Large intestine (tissue), 3 donors: ENCODE results near the gene GSX1. TPM values are rescaled to one million over a fixed set of nuclear protein-coding genes. Genes with fewer than 3 reads are reported as not detected.

ENCODE experiments used
- DNase-seq, 2 donors: peaks; one replicate each; pipeline versions ENCODE4 v3.0.0 to v3.0.0-alpha.2; 2013
- H3K27ac ChIP-seq: one replicate; pipeline ENCODE4 v1.5.1; 2013; ENCODE audit warnings: low read length
- H3K27me3 ChIP-seq: 2 replicates; pipeline ENCODE4 v1.6.1; 2013; ENCODE audit warnings: low read length; ENCODE audit not compliant: control insufficient read depth, insufficient read depth
- H3K36me3 ChIP-seq: 2 replicates; pipeline ENCODE4 v1.6.1; 2013; ENCODE audit warnings: low read length; ENCODE audit not compliant: control insufficient read depth, insufficient read depth
- H3K4me1 ChIP-seq: one replicate; pipeline ENCODE4 v1.6.1; 2013; ENCODE audit warnings: low read length; ENCODE audit not compliant: control insufficient read depth, insufficient read depth
- H3K4me3 ChIP-seq: one replicate; pipeline ENCODE4 v1.5.1; 2013; ENCODE audit warnings: low read length
- H3K9me3 ChIP-seq: one replicate; pipeline ENCODE4 v1.6.1; 2013; ENCODE audit warnings: mild to moderate bottlenecking, low read depth, low read length, moderate library complexity; ENCODE audit not compliant: control insufficient read depth
- WGBS: methylation state at CpG from one replicate; pipeline ENCODE4 v1.1.5; 2013; ENCODE audit warnings: low lambda C conversion rate; ENCODE audit not compliant: insufficient coverage; 5-methylcytosine and 5-hydroxymethylcytosine counted together
- polyA plus RNA-seq: library from polyadenylated mRNA; unstranded; fragments of 120-200 nt; gene quantifications from one replicate; pipeline ENCODE4 v1.2.1, GENCODE V29; 2013

Gene GSX1
- polyA plus RNA-seq, 1 donor: not detected

DNA sequence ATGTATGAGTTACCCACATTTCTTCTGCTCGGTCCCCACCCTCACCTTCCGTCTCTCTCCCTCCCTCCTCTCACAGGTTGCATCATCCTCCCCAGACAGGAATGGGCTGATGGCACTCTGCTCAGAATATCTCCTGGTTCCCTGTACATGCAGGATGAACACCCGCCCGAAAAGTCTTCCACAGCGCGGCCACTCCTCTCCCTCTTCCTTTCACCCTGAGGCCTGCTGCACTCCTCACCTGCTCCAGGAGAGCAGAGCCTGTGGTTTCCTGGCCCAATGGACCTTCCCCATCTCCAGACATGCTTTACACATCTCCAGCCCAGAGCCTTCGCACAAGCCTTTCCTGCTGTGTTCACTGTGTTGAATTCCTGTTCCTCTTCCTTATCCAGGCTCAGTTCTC lies 40.9 kb downstream of the GSX1 start:
- DNase-seq: no peak

DNA sequence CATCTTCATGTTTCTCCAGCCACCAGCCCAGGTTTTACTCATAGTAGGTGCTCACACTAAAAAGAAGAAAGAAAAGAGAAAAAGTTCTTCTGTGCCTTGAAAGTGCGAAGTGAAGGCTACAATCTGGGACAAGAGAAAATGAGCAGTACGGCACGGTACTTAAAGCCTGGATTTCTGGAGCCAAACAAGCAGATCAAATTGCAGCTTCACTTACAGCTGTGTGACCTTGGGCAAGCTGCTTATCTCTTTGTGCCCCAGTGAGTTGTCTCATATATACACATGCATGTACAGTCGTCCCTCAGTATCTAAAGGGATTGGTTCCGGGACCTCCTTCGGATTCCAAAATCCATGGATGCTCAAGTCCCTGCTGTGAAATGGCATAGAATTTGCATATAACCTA lies 41.8 kb downstream of the GSX1 start:
- no CpG with 5 or more reads among the region's 6 CpGs for WGBS
- Histone ChIP-seq H3K36me3 (no peaks in the 10 kb centered on the region), H3K4me3 (no peak overlapping the region), H3K27me3 (peaks cover 6% of the 10 kb centered on the region), H3K27ac (no peak overlapping the region), H3K9me3 (no peaks in the 10 kb centered on the region), H3K4me1 (peaks cover 2% of the 10 kb centered on the region)
- DNase-seq: no peak

More for the DNA sequence above, 40.9 kb downstream of the GSX1 start:
- Histone ChIP-seq H3K36me3 (no peaks in the 10 kb centered on the region), H3K4me1 (peaks cover 2% of the 10 kb centered on the region), H3K27ac (no peak overlapping the region), H3K4me3 (no peak overlapping the region), H3K9me3 (no peaks in the 10 kb centered on the region), H3K27me3 (peaks cover 6% of the 10 kb centered on the region)
- WGBS: 76% methylated on average over 2 of the region's 7 CpGs

DNA sequence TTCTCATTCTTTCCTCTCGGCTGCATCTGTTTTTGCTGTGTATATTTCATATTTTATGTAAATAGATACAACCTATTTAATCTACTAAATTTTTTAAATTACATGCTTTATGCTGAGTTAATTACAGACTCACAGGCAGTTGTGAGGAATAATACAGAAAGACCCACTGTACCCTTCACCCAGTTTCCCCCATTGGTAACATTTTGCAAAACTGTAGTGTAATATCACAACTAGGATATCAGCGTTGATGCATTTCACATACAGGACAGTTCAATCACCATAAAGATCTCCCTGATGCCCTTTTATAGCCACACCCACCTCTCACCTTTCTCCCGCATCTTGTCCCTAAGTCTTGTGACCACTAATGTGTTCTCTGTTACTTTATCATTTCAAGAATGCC lies 43.5 kb downstream of the GSX1 start:
- Histone ChIP-seq H3K9me3 (no peaks in the 10 kb centered on the region), H3K36me3 (no peaks in the 10 kb centered on the region), H3K4me3 (no peak overlapping the region), H3K27ac (no peak overlapping the region), H3K4me1 (no peaks in the 10 kb centered on the region), H3K27me3 (peaks cover 6% of the 10 kb centered on the region)
- DNase-seq: no peak
- WGBS: 80% methylated on average over 2 of the region's 3 CpGs

DNA sequence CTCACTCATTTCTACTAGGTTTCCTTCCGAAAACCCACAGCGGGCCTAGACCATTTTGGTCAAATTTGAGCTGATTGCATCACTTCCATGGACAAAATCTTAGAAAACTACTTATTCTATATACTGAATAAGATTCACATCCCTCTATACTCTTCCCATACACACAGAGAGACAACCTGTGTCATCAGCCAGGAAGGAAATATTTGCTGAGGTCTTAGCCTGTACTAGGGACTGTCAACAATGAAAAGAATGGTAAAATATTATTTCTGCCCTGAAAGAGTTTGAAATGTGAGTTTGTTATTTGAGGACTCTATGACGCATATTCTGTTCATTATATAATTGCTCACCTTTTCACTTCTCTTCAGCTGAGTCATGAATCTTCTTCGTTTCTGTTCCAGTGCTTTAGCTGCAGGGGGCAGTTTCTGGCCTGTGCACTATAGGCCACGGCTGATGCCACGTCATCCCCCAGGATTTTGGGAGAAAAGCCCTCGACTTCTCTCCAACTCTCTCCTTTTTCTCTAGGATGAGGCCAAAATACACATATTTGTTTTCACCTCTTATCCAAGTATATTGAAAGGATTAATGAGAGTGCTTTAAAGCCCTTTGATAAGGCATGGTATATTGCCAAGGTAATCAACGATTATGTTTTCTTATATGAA lies 47.7 kb downstream of the GSX1 start:
- Histone ChIP-seq H3K36me3 (no peaks in the 10 kb centered on the region), H3K27me3 (no peaks in the 10 kb centered on the region), H3K27ac (no peak overlapping the region), H3K9me3 (no peaks in the 10 kb centered on the region), H3K4me3 (no peak overlapping the region), H3K4me1 (no peaks in the 10 kb centered on the region)
- DNase-seq: no peak
- 55% methylated on average over 3 of the region's 8 CpGs for WGBS

DNA sequence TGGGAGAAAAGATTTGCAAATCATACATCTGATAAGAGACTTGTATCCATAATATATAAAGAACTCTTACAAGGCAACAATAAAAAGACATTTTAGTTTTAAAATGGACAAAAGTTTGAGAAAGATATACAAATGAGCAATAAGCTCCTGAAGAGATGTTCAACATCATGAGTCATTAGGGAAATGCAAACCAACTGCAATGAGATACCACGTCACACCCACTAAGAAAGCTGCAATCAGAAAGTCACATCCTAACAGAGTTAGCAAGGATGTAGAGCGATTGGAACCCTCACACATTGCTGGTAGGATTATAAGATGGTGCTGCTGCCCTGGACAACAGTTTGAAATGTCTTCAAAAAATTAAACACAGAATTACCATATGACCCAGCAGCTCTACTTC lies 50.3 kb downstream of the GSX1 start:
- H3K27me3 ChIP-seq: no peaks in the 10 kb centered on the region
- no peaks in the 10 kb centered on the region for H3K9me3 ChIP-seq
- no peak for DNase-seq
- no peaks in the 10 kb centered on the region for H3K36me3 ChIP-seq
- no CpG with 5 or more reads among the region's 2 CpGs for WGBS
- no peak overlapping the region for H3K27ac ChIP-seq
- H3K4me3 ChIP-seq: no peak overlapping the region
- H3K4me1 ChIP-seq: no peaks in the 10 kb centered on the region

Other genes with a start within 250 kb of the GSX1 start
- gene LNX2, start 172.0 kb upstream of the GSX1 start, polyA plus RNA-seq: 25.3 TPM
- 165 TPM for gene POLR1D, start 170.6 kb upstream of the GSX1 start, polyA plus RNA-seq
- gene PDX1, start 127.5 kb downstream of the GSX1 start, polyA plus RNA-seq: 20.0 TPM
- 132 TPM for gene CDX2, start 176.8 kb downstream of the GSX1 start, polyA plus RNA-seq
- 47.1 TPM for gene URAD, start 196.2 kb downstream of the GSX1 start, polyA plus RNA-seq